Hepatocyte (in vitro differentiated cells): Measurements from ENCODE around the gene PRDM16. TPM values are rescaled to one million over a fixed set of nuclear protein-coding genes. Genes with fewer than 3 reads are reported as not detected.
A peak's percentile ranks its signal among the peaks of the same experiment; 100 is the strongest.

ENCODE experiments used
- DNase-seq: peaks from one replicate; pipeline ENCODE4 v3.0.0-alpha.2; 2016; ENCODE audit warnings: low spot score
- H2AFZ ChIP-seq: fragments of 200-600 bp; sonication (generic); 2 replicates; pipeline ENCODE4 v1.6.0; 2016; ENCODE audit warnings: antibody characterized with exemption, mild to moderate bottlenecking
- H3K27ac ChIP-seq: fragments of 200-600 bp; sonication (generic); 2 replicates; pipeline ENCODE4 v1.5.1; 2016; ENCODE audit warnings: mild to moderate bottlenecking
- H3K27me3 ChIP-seq: fragments of 200-600 bp; sonication (generic); 2 replicates; pipeline ENCODE4 v1.6.1; 2016
- H3K36me3 ChIP-seq: fragments of 200-600 bp; sonication (generic); replicated peaks from 2 replicates; pipeline ENCODE4 v1.5.1; 2016; ENCODE audit warnings: low read depth; ENCODE audit not compliant: insufficient read depth
- H3K4me1 ChIP-seq: fragments of 200-600 bp; sonication (generic); 2 replicates; pipeline ENCODE4 v1.5.1; 2016; ENCODE audit warnings: mild to moderate bottlenecking, moderate library complexity; ENCODE audit not compliant: insufficient read depth
- H3K4me2 ChIP-seq: fragments of 200-600 bp; sonication (generic); 2 replicates; pipeline ENCODE4 v1.6.0; 2016
- H3K4me3 ChIP-seq: fragments of 200-600 bp; sonication (generic); 2 replicates; pipeline ENCODE4 v1.5.1; 2016; ENCODE audit warnings: mild to moderate bottlenecking
- H3K79me2 ChIP-seq: fragments of 200-600 bp; sonication (generic); 2 replicates; pipeline ENCODE4 v1.6.0; 2017; ENCODE audit warnings: mild to moderate bottlenecking
- H3K9me2 ChIP-seq: fragments of 200-600 bp; sonication (generic); replicated peaks from 2 replicates; pipeline ENCODE4 v1.6.0; 2017; ENCODE audit warnings: mild to moderate bottlenecking; ENCODE audit not compliant: insufficient read depth
- H3K9me3 ChIP-seq: fragments of 200-600 bp; sonication (generic); 2 replicates; pipeline ENCODE4 v1.5.1; 2016; ENCODE audit warnings: low read depth, mild to moderate bottlenecking
- H4K20me1 ChIP-seq: fragments of 200-600 bp; sonication (generic); 2 replicates; pipeline ENCODE4 v1.6.0; 2016; ENCODE audit warnings: mild to moderate bottlenecking; ENCODE audit not compliant: insufficient read depth, poor library complexity, severe bottlenecking
- CTCF ChIP-seq: fragments of 200-600 bp; sonication (generic); IDR thresholded peaks from 2 replicates; pipeline ENCODE4 v1.5.1; 2016; ENCODE audit warnings: antibody characterized with exemption, mild to moderate bottlenecking; ENCODE audit not compliant: poor library complexity
- EZH2 ChIP-seq: fragments of 200-600 bp; sonication (generic); IDR thresholded peaks from 2 replicates; pipeline ENCODE4 v1.6.1; 2016; ENCODE audit warnings: antibody characterized with exemption, mild to moderate bottlenecking, borderline replicate concordance
- EZH2phosphoT487 ChIP-seq: fragments of 200-600 bp; sonication (generic); IDR thresholded peaks from one replicate; pipeline ENCODE4 v1.6.1; 2018; ENCODE audit warnings: antibody characterized with exemption, mild to moderate bottlenecking, low read depth, moderate library complexity; ENCODE audit not compliant: unreplicated experiment, severe bottlenecking
- WGBS: methylation state at CpG from one replicate; pipeline ENCODE4 v1.1.6; 2016; ENCODE audit warnings: low lambda C conversion rate; ENCODE audit errors: missing lambda C conversion rate; 5-methylcytosine and 5-hydroxymethylcytosine counted together
- polyA plus RNA-seq: library from polyadenylated mRNA; unstranded; fragments of >200 nt; fragmentation: Nextera tagmentation; extraction: Ambion mirVana; gene quantifications from 2 replicates; pipeline ENCODE4 v1.2.1, GENCODE V29; 2016
- total RNA-seq: library from RNA; depleted of rRNA; stranded (reverse); fragments of >200 nt; gene quantifications from 2 replicates; pipeline ENCODE4 v1.2.3, GENCODE V29; 2014

PRDM16 gene
- total and polyA plus RNA-seq, 2 experiments from 2014 or later: 8.1 to 9.9 TPM

GRCh38 chr1:3063379-3064295 lies 5.4 kb upstream of the PRDM16 start:
- Histone ChIP-seq H4K20me1 (no peaks in the 10 kb centered on the region), H2AFZ (no peak overlapping the region), H3K4me1 (peaks cover 22% of the 10 kb centered on the region), H3K4me3 (no peak overlapping the region), H3K9me3 (no peaks in the 10 kb centered on the region), H3K79me2 (no peaks in the 10 kb centered on the region), H3K27me3 (peaks cover 79% of the 10 kb centered on the region), H3K9me2 (no peaks in the 10 kb centered on the region), H3K27ac (no peak overlapping the region), H3K4me2 (peak overlapping the region; percentile 83), H3K36me3 (no peaks in the 10 kb centered on the region)
- no peak for DNase-seq
- WGBS: 8% methylated on average over 87 of the region's 91 CpGs
- TF ChIP-seq EZH2phosphoT487 (peak; percentile 72), EZH2 (peak; percentile 98), CTCF (no peak)

- Histone ChIP-seq H3K9me2 (no peaks in the 10 kb centered on the region), H4K20me1 (no peaks in the 10 kb centered on the region), H3K4me2 (peak overlapping the region; percentile 83), H3K27ac (no peak overlapping the region), H3K36me3 (no peaks in the 10 kb centered on the region), H3K27me3 (peaks cover 72% of the 10 kb centered on the region), H3K79me2 (no peaks in the 10 kb centered on the region), H3K4me1 (peaks cover 24% of the 10 kb centered on the region), H3K9me3 (no peaks in the 10 kb centered on the region), H3K4me3 (no peak overlapping the region), H2AFZ (no peak overlapping the region)
- TF ChIP-seq EZH2phosphoT487 (no peak), CTCF (no peak), EZH2 (no peak)
- DNase-seq: no peak
- WGBS: 79% methylated on average over 17 of the region's 17 CpGs
Observed at GRCh38 chr1:3064296-3064850, 4.6 kb upstream of the PRDM16 start.

GRCh38 chr1:3064901-3065300 lies 4.1 kb upstream of the PRDM16 start:
- Histone ChIP-seq H3K27ac (no peak overlapping the region), H3K4me1 (peaks cover 24% of the 10 kb centered on the region), H4K20me1 (no peaks in the 10 kb centered on the region), H3K9me2 (no peaks in the 10 kb centered on the region), H3K4me2 (no peak overlapping the region), H2AFZ (no peak overlapping the region), H3K36me3 (no peaks in the 10 kb centered on the region), H3K4me3 (no peak overlapping the region), H3K9me3 (no peaks in the 10 kb centered on the region), H3K27me3 (peaks cover 69% of the 10 kb centered on the region), H3K79me2 (no peaks in the 10 kb centered on the region)
- 81% methylated on average over 9 of the region's 9 CpGs for WGBS
- no peak for DNase-seq
- TF ChIP-seq EZH2: no peak
- TF ChIP-seq EZH2phosphoT487: no peak
- no peak for TF ChIP-seq CTCF
